GM21515 (cell line): ENCODE results near the gene PMPCB.
"Not testable (repeated sequence)": the region's sequence is repeated elsewhere in the genome, so short reads cannot be mapped to it uniquely, and the experiment has no call there.

Experiments
- ATAC-seq: cut with Tn5 transposase; IDR thresholded peaks from one replicate; pipeline ENCODE4 v1.9.1; 2021; ENCODE audit not compliant: unreplicated experiment

The PMPCB gene, protein sequence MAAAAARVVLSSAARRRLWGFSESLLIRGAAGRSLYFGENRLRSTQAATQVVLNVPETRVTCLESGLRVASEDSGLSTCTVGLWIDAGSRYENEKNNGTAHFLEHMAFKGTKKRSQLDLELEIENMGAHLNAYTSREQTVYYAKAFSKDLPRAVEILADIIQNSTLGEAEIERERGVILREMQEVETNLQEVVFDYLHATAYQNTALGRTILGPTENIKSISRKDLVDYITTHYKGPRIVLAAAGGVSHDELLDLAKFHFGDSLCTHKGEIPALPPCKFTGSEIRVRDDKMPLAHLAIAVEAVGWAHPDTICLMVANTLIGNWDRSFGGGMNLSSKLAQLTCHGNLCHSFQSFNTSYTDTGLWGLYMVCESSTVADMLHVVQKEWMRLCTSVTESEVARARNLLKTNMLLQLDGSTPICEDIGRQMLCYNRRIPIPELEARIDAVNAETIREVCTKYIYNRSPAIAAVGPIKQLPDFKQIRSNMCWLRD

GRCh38 chr7:103296901-103297836 is at the start of gene PMPCB:
Gene PMPCB, plus strand, starts transcription at chr7:103297435. Its CDS starts 25 bp downstream, at chr7:103297460.
- ATAC-seq, result peak; percentile 96

DNA sequence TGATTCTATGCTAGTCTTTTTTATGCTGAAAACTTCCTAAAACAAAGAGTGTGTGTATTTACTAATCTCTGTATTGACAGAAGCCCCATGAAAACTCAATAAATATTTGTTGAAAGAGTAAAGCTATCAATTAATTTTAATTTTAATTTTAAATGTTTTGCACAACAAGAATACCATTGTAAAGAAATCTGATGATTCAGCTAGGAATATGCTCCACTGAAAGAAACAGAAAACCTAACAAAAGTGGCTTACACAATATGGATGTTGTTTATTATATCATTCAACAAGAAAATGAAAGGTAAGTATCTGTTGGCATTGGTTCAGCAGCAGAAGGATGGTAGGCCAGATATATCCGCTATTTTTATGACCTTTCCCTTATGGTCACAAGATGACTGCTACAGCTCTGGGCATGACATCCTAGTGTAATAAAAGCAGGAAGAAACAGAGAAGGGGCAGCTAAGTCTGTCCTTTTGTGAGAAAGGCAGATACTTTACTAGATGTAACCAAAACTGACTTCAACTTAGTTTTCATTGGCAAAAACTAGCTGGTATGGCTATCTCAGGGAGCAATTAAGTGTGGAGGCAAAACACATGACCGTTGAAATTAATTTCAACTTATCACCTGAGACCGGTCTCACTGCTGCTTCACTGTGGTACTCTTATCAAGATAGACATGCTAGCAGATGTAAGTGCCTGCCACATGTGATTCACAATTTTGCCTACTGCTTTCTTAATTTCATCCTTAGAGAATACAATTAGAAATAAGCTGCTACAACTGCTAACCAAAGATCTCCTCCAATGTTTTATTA is 43.3 kb upstream of the PMPCB start:
- not testable (repeated sequence) for ATAC-seq

DNA sequence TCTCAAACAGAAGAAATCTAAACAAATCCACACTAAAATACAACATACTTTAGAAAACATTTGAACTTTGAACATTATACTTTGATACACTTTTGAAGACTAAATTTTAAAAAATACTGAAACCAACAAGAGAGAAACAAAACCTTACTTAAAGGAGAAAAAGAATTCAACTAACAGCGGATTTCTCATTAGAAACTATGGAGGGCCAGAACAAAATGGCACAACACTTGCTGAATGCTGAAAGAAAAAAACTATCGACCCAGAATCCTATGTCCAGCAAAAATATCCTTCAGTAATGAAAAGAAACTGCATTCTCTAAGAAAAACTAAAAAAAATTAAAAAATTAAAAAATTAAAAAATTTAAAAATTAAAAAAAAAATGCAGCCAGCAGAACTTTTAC is 33.2 kb upstream of the PMPCB start:
- not testable (repeated sequence) for ATAC-seq

- not testable (repeated sequence) for ATAC-seq
Observed at GRCh38 chr7:103266229-103266628, 31.0 kb upstream of the PMPCB start.

DNA sequence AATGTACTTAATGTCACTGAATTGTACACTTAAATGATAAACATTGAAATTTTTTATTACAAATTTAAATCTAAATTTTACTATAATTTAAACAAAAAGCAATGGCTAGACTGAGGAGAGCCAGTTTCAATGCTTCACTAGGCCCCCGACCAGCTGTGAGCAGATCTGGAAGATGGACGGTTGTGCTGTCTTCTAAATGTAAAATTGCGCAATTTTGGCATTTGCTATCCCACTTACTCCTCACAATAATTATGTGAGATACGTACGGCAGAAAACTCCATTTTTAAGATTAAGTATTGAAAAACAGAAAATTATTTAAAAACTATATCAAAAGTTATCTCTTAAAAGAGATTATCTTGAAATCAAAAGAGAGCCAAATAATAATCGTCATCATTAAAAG is 23.9 kb upstream of the PMPCB start:
- ATAC-seq, result not testable (repeated sequence)

DNA sequence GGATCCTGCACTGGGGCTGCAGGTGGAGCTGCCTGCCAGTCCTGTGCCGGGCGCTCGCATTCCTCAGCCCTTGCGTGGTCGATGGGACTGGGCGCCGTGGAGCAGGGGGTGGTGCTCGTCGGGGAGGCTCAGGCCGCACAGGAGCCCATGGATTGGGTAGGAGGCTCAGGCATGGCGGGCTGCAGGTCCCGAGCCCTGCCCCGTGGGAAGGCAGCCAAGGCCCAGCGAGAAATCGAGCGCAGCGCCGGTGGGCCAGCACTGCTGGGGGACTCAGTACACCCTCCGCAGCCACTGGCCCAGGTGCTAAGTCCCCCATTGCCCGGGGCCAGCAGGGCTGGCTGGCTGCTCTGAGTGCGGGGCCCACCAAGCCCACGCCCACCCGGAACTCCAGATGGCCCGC is 22.4 kb upstream of the PMPCB start:
- ATAC-seq, result not testable (repeated sequence)

DNA sequence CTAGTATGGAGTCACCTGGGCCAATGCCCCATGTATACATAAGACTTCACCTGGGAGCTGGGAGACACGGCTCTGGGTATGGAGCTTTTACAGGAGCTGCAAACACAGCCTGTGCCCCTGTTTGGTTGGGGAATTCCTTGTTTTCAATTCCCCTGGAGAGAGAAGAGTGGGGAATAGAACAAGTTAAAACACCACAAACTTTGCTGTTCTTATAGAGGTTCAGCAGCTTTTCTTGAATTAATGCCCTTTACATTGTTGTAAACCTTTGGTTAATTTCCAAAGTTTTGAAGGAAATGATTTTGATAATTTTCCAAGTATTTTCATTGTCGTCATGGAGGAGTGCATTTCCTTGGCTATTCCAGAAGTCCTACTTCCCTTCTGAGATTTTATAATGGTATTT is 19.0 kb upstream of the PMPCB start:
- ATAC-seq, result not testable (repeated sequence)

DNA sequence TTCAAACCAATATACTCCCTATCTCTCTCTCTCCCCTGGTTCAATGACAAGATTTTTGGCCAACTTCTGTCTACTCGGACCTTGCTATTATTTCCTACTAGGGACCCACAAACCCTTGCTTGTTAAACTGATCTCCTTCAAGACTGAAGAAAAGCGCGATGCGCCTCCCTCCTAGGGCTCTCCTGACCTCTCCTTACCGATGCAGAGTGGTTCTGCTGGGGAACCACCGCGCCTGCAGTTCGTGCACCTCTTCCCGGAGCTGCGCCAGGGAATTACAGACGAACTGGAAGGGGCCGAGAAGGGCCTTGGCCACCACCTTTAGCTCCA is 17.6 kb upstream of the PMPCB start:
- ATAC-seq, result peak; percentile 41

DNA sequence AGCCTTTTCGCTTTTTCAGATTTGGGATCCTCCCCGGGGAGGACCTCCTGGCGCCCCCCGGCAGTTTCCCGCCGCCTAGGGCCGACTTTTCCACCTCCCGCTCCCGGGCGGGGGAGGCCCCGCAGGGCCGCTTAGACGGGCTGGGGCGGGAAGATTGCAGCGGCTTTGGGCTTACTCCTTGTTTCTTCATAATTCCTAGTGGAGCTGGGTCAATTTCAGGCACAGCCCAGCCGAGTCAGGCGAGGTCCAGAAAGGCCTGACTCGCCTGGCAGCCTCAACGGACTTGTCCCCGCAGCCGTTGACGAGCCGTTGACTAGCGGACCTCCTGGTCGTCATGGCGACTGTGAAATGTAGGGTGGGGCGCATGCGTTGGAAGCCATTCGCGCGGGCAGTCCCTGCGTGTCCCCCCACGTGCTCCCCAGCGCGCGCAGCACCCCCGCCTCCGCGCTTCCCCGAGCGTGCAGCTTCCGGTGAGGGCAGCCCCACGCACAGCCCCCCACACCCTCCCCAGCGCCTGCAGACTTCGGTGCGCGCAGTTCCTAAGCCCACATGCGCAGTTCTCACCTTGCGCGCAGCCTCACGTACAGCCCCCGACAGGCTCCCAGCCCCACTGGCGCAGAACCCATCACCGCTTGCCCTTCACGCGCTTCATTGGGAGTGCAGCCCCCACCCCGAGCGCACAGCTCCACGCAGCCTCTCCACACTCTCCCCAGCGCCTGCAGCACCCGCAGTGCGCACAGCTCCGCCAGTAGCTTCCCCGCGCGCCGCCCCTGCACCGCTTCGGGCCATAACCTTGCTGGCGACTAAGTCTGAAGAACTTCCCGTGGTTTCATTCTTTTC is 17.1 kb upstream of the PMPCB start:
- ATAC-seq, result peak; percentile 96

GRCh38 chr7:103280803-103281155 is 16.5 kb upstream of the PMPCB start:
- not testable (repeated sequence) for ATAC-seq

DNA sequence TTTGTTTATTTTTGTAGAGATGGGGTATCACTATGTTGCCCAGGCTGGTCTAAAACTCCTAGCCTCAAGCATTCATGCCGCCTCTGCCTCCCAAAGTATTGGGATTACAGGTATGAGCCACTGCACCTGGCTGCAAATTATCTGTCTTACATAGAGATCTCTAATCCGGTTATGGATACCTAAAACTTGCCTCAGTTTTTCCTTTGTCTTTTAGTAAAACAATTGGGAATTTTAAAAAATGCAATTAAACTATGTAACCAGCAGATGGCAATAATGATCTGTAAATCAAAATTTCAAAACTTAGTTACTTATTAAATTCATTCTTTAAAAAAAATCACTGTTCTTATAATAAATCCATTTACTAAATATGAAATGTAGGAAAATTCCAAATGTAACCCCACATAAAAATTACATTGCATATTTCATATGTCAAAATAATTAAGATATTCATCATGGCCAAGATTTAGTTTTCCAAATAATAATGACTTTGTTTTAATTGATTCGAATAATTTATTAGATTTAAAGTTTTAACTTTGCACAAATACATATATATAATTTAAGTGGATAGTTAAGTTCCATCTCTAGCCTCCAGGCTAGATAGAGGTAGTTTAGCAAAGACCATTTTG is 14.3 kb upstream of the PMPCB start:
- not testable (repeated sequence) for ATAC-seq

DNA sequence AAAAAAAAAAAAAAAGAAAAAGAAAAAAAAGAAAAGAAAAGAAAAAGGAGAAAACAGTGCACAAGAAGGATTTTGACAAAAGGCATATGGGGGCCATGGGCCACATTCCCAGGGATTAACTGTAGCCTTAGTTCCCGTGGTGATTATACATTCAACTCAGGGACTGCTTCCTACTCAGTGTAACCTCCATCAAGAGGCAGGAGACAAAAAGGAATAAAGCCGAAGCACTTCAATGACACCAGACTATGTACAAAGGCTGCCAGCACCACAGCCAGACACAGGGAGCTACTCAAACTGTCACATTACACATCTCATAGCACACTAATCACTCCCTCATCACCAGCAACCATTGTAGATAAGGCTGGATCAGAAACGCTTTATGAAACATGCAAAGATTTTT is 5.1 kb upstream of the PMPCB start:
- no peak for ATAC-seq

GRCh38 chr7:103293526-103293925 is 3.7 kb upstream of the PMPCB start:
- no peak for ATAC-seq

GRCh38 chr7:103297837-103298179 is 573 bp downstream of the PMPCB start:
- ATAC-seq, result peak; percentile 15

DNA sequence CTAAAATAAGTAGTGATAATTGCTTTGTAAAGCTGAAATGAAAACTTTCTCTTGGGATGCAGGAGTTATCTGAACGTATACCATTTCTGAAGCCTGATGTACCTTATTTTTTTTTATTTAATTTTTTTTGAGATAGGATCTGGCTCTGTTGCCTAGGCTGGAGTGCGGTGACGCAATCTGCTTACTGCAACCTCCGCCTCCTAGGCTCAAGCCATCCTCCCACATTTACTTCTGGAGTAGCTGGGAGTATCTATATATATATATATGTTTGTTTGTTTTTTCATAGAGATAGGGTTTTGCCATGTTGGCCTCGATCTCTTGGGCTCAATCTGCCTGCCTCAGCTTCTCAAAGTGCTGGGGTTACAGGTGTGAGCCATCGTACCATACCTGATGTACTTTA is 2.4 kb downstream of the PMPCB start:
- no peak for ATAC-seq

GRCh38 chr7:103301441-103301840 is 4.2 kb downstream of the PMPCB start:
- ATAC-seq, result no peak

GRCh38 chr7:103307503-103308231 is 10.4 kb downstream of the PMPCB start:
- no peak for ATAC-seq

DNA sequence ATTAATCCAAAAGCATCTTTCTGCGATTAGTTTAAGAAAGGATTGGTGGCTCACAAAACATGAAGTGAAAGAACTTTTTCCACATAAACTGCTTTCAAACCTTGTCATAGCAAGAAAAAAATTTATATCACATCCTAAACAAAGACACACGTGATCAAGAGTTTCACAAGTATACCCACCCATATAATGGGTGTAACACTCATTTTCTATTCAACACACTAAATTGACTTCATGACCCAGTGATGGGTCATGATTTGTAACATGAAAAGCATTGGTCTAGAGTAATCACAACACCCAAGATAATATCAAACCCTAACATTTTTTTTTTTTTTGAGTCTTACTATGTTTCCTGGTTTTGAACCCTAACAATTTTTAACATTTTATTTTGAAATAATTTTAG is 17.6 kb downstream of the PMPCB start:
- ATAC-seq, result no peak

DNA sequence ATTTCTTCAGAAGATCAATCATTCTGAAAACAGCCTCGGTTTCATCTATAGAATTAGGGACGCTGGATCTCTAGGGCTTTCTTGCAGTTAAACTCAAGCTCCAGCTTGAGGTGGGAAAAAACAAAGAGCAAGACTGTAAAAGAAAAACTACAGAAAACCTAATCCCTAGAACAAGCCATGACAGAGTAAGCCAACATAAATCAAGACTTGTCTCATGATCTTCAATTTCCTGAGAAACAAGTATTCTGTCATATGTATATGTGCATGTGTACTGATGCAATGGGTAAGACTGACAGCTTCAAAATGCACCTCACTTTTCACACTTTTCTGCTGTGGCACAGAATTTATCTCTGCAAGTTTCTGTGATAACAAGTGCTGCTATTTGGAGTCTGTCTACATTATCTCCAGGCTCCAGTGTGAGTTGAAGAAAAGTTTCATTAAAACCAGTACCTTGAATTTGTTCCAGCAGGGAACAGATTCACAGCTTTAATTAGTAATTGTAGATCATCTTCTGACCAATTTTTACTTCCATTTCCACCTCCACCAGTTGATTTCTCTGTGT is 19.2 kb downstream of the PMPCB start:
- no peak for ATAC-seq
